Stimulated activated CD4-positive, alpha-beta T cell treated with anti-CD3 and anti-CD28 coated beads, Interleukin-2, amount 100 ng/mL, for 24 hours (primary cell): Measurements from ENCODE around the gene RP2.

ENCODE experiments used
- DNase-seq, 2 donors: peaks; one replicate each; pipeline ENCODE4 v3.0.0-alpha.2; 2020

RP2 gene

DNA sequence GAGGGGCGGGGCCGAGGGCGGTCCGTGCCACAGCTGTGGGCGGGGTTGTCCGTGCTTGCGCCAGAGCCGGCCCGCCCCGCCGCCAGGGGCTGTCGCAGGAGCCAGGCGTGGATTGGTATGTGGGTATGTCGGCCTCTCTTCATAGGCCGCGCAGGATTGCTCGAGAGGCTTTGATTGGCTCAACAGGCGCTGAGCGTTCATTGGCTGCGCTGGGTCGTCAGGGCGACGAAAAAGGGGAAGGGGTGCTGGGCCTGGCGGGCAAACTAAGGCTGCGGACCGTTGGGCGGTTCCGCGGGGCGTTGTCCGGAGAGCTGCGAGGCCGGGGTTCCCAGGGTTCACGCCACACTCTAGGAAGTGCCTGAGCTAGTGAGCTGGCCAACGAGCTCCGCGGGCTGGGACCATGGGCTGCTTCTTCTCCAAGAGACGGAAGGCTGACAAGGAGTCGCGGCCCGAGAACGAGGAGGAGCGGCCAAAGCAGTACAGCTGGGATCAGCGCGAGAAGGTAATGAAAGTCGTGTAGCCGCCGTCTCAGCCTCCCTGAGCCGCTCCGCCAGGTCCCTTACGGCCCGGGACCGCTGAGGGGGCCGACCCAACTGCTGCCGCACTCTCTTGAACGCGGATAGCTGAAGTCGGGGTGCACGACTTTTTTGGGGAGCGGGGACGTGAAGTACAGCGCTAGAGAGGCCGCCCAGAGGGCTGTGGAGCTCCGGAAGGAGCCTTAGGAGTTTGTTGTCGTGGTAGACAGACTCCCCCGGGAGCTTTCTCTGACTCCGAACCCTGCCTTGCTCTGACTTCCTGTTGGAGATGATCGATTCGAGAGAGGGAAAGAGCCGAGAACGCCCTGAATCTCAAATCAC is at the start of gene RP2:
TSS of gene RP2 (plus strand) at position 343 of the 857 bp plus-strand sequence. CDS start at position 401, 58 bp downstream.
- peak; percentile 86 to 87 for DNase-seq

DNA sequence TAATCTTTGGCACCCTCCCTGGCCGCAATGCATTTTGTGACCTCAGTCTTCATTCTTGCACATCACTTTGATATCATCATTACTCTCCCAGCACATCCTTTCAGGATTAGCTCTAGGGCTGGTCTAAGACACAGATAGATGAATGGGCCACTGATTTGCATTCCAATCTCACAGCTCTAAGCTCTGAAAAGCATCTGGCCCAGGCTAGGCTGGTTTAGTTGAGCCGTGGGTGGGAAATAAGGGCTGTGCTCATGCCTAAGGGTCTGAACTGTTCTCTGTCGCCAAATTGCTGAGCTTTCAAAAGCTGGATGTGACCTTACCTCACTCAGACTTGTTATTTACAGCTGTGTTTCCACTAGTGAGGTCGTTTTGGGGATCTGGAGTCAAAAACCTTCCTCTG is 47.9 kb upstream of the RP2 start:
- DNase-seq: no peak

DNA sequence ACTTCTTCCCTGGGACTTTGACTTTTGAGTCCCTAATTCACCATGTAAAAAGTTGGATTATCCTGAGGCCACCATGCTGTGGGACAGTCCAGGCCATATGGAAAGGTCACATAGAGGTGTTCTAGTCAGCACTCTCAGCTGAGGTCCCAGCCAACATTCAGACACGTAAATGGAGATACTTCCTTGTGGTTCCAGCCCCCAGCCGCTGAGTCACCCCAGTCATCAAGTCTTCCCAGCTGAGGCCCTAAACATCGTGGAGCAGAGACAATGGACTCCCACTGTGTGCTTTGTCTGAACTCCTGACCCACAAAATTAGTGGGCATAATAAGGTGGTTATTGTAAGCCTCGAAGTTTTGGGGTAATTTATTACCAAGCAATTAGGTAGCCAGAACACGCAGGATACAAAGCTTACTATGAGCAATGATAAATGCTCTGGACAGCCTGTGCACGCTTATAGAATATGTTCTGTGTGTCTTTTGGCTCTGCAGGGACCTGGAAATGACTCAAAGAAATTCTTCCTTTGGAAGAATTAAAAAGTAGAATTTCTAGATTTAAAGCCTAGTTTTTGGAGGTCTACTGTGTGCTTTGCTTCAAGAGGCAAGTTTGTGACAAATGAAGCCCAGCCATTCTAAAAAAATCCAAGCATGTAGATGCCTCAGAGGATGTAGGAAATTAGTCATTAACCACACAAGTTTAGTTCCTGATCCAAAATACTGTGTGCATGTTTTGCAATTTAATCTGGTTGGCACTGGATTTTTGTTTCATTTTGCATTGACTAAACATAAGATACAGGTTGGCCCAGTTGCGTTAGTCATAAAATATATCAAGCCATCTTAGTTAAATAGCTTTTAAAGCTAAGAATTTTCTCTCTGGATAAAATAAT is 44.7 kb upstream of the RP2 start:
- DNase-seq: peak; percentile 17 to 23

DNA sequence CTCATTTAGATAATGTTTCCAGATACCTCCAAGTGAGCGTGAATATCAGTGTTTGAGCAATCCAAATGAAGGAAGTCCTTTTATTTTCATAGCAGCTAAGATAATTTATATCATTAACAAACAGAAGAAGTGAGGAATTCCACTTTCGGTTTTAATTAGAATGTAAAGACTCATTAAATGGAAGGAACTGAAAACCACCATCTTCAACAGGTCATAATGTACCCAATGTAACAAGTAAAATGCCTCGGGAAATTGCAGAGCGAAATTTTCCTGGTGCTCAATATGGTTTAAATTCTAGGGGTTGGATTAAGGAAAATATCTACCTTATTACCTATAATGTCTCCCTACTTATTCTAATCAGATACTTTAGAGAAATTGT is 44.0 kb upstream of the RP2 start:
- DNase-seq: no peak

DNA sequence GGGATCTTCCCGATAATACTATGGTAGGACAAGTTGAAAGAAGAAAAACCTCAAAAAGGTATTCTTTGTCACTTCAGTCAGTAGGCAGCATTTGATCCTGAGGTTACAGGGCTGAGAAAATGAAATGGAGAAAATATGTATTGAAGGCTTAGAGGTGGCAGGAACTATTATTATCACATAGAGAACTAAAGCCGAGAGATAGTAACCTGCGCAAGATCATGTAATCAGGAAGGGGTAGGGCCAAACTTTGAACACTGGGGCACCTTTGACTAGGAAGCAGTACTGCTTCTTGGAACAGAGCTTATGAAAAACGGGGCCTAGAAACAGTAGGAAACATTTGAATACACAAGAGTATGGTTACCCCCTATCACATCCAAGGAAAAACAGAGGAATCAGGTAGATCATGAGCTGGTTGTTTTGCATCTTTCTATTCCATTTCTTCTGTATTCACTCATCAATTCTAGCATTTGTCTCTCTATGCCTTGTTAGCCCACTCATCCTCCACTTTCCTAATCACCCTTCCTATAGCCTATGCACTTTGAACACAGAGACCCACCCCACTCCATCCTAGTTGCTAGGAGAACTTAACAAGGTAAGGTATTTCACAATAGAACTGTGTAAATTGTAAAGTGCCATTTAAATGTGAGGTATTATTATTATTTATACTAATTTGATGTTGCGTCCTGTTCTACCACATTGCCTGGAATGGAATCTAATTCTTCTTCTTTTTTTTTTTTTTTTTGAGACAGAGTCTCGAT is 43.3 kb upstream of the RP2 start:
- DNase-seq: no peak

DNA sequence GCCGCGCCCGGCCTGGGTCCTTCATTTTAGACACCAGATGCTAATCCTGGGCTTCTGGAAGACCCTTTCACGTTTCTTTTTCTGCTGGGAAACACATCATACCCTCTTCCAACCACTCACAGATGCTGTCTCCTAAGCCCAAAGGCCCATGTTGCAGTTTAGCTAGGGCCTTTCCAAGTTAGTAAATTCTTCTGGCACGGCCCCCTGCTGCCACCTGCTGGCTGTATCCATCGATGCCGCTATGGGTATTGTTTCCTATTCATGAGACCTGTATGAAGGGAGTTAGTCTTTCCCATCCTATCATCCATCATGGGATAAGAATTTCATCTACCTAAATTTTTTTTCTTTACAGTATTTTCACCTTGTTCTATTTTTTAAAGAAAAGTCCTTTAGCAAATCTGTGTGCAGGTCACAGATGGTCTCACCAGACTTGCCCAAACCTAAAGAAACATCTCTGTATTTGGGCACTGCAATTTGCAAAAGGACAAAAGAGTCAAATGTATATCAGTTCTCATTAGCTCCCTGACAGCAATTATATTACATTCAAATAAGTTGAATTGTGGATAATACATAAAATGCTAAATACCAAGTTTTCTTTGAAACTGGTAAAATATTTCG is 40.2 kb upstream of the RP2 start:
- DNase-seq: peak; percentile 77 to 79

DNA sequence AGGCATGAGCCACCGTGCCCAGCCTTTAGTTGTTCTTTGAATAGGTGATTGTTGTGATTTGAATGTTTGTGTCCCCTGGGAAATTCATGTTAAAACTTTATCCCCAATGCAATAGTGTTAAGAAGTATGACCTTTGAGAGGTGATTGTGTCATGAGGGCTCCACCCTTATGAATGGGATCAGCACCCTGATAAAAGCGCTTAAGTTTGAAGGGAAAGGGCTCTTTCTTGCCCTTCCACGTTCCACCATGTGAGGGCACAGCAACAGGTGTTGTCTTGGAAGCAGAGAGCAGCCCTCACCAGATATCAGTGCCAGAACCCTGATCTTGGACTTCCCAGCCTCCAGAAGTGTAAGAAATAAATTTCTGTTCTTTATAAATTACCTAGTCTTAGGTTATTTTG is 33.7 kb upstream of the RP2 start:
- DNase-seq: no peak

DNA sequence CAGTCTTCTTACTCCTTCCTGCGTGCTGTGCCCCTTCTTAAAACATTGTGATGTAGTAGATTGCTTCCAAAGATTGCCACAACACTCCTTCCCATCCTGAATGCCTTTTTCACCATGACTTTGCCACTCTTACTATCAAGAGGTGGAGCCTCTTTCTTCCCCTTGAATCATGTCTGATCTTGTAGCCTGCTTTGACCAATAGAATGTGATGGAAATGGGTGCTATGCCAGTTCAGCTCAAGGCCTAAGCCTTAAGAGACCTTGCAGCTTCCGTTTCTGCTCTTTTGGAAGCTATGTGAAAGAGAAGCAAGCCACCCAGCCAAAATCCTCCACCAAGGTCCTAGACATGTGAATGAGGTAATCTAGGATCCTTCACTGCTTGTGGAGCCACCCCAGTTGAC is 31.6 kb upstream of the RP2 start:
- no peak for DNase-seq

DNA sequence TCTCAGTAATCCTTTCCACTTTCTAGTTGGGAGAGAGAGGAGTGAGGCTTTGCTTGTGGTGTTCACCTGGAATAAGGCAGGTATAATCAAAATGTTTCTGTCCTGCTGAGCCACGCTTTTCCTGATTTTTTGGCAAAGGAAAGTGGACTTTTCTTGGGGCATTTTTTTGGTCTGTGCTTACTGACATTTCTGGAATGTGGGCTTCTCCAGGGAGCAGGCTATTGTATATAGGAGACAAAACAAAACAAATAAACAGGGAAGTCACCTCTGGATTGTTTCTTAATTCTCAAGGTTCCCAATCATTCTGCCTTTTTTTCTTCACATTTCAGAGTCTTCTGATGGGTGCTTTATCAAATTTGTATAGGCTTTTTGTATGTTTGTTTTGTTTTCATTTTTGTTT is 25.7 kb upstream of the RP2 start:
- DNase-seq: no peak

DNA sequence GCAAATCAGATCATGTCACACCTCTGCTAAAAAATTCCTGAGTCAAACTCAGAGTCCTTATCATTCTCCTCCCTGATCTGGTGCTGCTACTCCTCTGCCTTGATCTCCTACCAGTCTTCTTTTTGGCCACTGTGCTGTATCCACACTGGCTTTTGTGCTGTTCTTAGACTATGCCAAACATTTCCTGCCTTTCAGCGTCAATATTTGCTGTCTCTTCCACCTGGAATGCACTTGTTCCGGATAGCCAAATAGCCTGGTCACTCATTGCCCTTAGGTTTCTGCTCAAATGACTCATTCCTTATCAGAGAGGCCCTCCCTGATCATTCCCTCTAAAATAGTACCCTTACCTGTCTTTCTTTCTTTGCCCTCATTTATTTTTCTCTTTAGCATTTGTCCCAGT is 24.4 kb upstream of the RP2 start:
- no peak for DNase-seq

DNA sequence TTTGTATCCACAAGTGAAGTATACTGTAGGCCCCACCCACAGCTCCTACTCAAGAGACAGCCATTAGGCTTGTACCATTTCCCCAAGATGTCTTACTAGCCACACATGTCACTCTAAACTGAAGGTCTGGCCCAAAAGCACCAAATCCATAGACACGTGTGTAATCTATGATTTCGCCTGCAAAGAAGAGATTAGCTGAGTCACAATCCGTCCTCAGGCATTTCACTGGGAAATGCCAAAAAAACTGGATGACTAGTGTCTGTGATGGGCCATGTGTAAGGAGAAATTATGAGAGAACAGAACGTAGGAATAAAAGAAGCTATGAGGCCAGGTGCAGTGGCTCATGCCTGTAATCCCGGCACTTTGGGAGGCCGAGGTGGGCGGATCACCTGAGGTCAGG is 21.9 kb upstream of the RP2 start:
- DNase-seq: no peak

DNA sequence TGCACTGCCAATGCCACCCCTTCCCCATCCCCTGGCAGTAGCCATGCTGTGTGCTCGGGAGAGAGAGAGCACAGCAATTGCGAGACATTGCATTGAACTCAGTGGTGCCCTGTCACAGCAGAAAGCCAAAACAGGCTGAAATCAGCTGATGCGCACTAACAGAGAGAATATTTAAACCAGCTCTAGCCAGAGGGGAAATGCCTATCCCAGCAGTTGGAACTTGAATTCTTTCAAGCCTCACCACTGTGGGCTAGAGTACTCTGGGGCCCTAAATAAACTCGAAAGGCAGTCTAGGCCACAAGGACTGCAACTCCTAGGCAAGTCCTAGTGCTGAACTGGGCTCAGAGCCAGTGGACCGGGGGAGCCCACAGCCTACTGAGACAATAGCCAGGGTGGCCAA is 17.7 kb upstream of the RP2 start:
- DNase-seq: no peak

DNA sequence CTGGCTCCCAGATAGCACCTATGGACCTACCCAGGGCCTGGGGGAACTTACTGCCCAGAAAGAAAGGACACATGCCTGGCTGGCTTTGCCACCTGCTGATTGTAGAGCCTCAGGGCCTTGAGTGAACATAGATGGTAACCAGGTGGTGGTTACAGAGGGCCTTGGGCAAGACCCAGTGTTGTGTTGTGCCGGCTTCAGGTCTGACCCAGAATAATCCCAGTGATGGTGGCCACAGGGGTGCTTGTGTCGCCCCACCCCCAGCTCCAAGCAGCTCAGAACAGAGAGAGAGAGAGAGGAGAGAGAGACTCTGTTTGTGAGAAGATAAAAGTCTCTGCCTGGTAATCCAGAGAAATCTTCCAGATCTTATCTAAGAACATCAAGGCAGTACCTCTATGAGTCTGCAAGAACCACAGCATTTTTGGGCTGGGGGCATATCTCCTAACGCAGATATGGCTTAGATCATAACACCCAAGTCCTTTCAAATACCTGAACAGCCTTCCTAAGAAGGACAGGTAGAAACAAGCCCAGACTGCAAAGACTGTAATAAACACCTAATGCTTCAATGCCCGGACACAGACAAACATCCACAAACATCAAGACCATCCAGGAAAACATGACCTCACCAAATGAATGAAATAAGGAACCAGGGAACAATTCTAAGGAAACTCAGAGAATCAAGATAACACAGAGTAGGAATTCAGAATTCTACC is 16.3 kb upstream of the RP2 start:
- no peak for DNase-seq

DNA sequence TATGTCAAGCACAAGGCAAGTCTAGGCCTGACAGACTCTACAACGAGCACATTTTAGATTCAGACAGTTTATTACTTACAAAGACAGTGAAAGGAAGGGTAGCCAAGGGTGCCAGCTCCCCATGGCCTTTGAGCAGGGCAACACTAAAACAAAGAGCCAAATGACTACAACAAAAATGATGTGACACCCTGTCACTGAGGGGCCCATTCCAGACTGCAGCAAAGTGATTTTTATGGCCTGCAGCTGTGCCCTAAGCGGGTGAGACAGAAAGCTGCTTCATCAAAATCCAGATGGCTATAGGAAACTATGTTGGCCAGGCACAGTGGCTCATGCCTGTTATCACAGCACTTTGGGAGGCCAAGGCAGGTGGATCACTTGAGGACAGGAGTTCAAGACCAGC is 13.4 kb upstream of the RP2 start:
- no peak for DNase-seq

DNA sequence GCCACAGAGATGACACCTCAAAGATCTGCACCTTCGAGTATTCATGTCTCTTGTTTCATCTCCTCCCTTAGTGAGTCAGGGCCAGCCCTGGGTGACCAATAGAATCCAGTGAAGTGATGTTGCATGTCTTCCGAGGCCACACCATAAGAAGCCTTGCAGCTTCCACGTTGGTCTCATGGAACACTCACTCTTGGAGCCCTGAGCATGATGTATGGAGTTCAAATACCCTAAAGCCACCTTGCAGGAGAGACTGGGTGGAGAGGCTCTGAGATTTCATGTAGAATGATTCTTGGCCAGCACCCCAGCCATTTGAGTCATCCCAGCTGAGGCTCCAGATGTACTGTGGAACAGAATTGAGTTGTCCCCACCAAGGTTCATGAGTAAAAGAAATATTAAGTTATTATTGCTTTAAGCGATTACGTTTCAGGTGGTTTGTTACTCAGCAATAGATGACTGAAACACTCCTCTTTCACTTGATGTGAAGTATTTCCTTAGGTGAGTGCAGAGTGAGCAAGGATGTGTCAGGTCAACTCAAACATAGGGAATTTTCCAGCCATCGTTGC is 5.0 kb upstream of the RP2 start:
- no peak for DNase-seq

DNA sequence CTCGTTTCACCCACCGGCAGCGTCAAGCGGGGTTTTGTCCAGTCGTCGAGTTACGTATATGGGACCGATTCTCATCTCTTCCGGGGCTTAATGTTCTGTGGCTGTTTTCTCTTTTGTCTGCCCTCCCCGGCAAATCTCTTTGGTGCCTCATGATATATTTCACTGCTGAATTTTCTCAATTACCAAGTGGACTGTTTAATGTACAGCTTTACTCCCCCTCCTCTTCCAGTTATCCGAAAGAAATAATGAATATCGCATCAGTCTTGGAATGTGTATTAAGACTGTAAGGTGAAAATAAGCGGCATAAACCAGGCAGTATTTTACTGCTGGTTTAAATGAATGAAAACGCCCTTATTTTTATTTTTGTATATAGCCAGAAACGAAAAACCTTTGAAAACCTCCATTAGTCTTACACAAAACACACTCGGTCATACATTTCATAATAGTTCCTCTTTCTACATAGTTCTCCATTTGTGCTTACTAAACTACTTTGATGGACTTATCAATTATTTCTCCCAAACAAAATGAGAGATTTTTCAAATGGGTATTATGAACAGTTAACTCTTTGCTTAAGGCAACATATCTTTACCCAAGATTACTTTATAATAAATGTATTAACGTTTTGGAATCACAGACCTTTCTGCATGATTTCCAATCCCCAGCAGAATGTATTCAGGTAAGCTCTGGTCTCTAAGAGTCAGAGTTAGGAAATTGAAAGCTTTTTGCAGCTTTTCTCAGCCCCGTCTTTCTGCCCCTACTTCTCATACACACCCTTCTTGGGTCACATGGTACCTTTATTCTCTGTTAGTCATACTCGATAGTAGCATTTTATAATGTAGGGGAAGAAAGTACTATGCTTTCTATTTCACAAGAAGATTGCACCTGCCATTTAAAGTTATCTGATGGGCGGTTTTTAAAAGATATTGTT is 979 bp downstream of the RP2 start:
- no peak for DNase-seq

DNA sequence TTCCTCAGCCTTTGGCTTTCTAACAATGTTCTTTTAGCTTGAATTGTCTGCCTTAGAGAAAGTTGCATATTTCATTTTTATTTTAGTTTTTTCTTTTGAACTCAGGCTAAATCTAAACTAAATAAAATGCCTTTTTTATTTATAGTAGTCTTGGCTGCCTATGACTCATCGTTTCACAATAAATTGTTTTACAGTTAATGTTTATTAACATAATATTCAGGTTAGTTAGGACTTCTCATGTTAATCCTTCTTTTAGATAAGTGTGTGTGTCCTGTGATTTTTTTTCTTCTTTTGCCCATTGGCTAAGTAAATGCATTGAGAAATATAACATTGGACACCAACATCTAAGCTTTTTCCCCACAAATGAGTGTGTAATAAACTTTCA is 1.6 kb downstream of the RP2 start:
- no peak for DNase-seq

DNA sequence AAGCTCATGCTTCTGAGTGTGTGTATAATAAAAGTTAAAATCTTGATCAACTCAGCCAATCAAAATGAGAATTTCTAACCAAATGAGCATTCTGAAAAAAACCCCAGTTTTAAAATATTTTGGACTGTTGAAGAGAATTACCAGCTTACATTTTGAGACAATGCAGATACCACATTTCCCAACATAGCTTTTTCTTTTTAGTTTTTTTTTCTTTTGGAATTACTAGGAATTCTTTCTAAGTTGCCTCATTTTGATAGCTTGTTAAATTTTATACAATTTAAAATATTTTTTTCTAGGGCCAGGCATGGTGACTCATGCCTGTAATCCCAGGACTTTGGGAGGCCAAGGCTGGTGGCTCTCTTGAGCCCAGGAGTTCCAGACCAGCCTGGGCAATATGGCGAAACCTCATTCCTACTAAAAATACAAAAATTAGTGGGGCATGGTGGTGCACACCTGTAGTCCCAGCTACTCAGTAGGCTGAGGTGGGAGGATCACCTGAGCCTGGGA is 2.2 kb downstream of the RP2 start:
- no peak for DNase-seq

DNA sequence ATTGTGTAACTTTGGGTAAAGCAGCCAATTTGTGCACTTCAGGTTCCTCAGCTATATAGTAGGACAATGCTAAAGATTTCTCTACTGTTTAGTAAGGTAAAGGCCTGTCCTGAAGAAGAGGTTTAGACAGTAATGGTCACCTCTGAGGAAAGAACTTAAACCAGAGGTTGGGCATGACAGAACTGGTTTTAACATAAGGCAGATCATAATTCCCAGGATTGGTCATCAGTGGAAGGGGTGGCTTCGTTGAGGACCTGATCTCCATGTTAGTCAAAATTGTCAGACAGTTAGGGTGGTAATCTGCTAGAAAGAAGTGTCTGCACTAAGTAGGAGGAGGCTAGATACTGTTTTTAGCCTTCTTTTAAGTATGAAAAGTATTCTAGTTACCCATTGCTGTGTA is 4.1 kb downstream of the RP2 start:
- no peak for DNase-seq

DNA sequence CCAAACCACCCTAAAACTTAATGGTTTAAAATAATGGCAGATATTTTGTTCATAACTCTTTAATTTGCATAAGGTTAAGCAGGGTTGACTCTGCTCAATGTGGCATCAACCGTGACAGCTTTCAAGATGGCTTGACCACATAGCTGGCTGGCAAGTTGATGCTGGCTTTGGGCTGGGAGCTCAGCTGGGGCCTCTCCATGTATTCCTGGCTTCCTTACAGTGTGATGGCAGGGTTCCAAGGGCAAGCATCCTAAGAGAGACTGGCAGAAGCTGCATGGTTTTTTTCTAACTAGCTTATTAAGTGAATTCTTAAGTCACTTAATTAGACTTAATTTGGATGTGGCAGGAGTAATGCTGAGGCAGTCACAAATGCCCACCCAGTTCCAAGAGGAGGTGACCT is 4.5 kb downstream of the RP2 start:
- no peak for DNase-seq

DNA sequence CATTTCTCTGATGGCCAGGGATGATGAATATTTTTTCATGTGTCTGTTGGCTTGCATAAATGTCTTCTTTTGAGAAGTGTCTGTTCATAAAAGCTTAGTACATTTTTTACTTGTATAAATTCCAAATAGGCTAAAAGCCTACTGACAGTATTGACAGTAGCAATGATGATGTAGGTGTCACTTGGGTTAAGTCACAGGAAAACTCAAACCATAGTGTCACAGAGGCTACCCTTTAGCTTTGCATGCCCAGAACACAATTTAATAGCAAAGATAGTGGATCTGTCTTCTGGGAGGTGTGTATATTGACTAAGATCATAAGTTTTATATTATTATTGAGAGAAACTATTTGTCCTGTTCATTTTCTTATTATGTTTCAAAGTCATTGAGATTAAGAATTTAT is 8.1 kb downstream of the RP2 start:
- no peak for DNase-seq
